Measurements from ENCODE around the gene TTC4.

The TTC4 gene

GRCh38 chr1:54703471-54703870 lies 12.2 kb upstream of the TTC4 start:
- DNase-seq (ENCODE audit: low read depth) = no peak

- DNase-seq (ENCODE audit: low read depth) = no peak
Observed at GRCh38 chr1:54705153-54705552, 10.5 kb upstream of the TTC4 start.

GRCh38 chr1:54706419-54706818 lies 9.2 kb upstream of the TTC4 start:
- DNase-seq (ENCODE audit: low read depth) = no peak

- no peak for DNase-seq (ENCODE audit: low read depth)
Observed at GRCh38 chr1:54708385-54708784, 7.3 kb upstream of the TTC4 start.

GRCh38 chr1:54709547-54710292 lies 5.9 kb upstream of the TTC4 start:
- DNase-seq (ENCODE audit: low read depth) = no peak

GRCh38 chr1:54710434-54710833 lies 5.2 kb upstream of the TTC4 start:
- no peak for DNase-seq (ENCODE audit: low read depth)

GRCh38 chr1:54710841-54711240 lies 4.8 kb upstream of the TTC4 start:
- no peak for DNase-seq (ENCODE audit: low read depth)

GRCh38 chr1:54711536-54711935 lies 4.1 kb upstream of the TTC4 start:
- DNase-seq (ENCODE audit: low read depth) = no peak

- DNase-seq (ENCODE audit: low read depth) = no peak
Observed at GRCh38 chr1:54714881-54715492, 674 bp upstream of the TTC4 start.

GRCh38 chr1:54716299-54717047 lies 812 bp downstream of the TTC4 start:
- no peak for DNase-seq (ENCODE audit: low read depth)

- DNase-seq (ENCODE audit: low read depth) = no peak
Observed at GRCh38 chr1:54721719-54722118, 6.1 kb downstream of the TTC4 start.

GRCh38 chr1:54723985-54724384 lies 8.3 kb downstream of the TTC4 start:
- no peak for DNase-seq (ENCODE audit: low read depth)

GRCh38 chr1:54724771-54725170 lies 9.1 kb downstream of the TTC4 start:
- DNase-seq (ENCODE audit: low read depth) = no peak

GRCh38 chr1:54728027-54728426 lies 12.4 kb downstream of the TTC4 start:
- no peak for DNase-seq (ENCODE audit: low read depth)

- no peak for DNase-seq (ENCODE audit: low read depth)
Observed at GRCh38 chr1:54736685-54737084, 21.0 kb downstream of the TTC4 start.

GRCh38 chr1:54738244-54738643 lies 22.6 kb downstream of the TTC4 start:
- DNase-seq (ENCODE audit: low read depth) = no peak

GRCh38 chr1:54741531-54741930 lies 25.9 kb downstream of the TTC4 start:
- DNase-seq (ENCODE audit: low read depth) = no peak

GRCh38 chr1:54742282-54742681 lies 26.6 kb downstream of the TTC4 start:
- no peak for DNase-seq (ENCODE audit: low read depth)

GRCh38 chr1:54743416-54744226 lies 28.0 kb downstream of the TTC4 start:
- no peak for DNase-seq (ENCODE audit: low read depth)

GRCh38 chr1:54744696-54745095 lies 29.0 kb downstream of the TTC4 start:
- no peak for DNase-seq (ENCODE audit: low read depth)

GRCh38 chr1:54745274-54745673 lies 29.6 kb downstream of the TTC4 start:
- DNase-seq (ENCODE audit: low read depth) = no peak

- no peak for DNase-seq (ENCODE audit: low read depth)
Observed at GRCh38 chr1:54745864-54746263, 30.2 kb downstream of the TTC4 start.

Measured in stimulated activated CD4-positive, alpha-beta T cell treated with anti-CD3 and anti-CD28 coated beads, Interleukin-2, amount 100 ng/mL, for 4 hours (primary cell).